Tibial nerve (tissue), 4 donors: Measurements from ENCODE around the gene GPR3. TPM values are rescaled to one million over a fixed set of nuclear protein-coding genes. Genes with fewer than 3 reads are reported as not detected.
A peak's percentile ranks its signal among the peaks of the same experiment; 100 is the strongest.

Source experiments
- DNase-seq, 2 donors: peaks; one replicate each; pipeline ENCODE4 v3.0.0-alpha.2; 2019; ENCODE audit warnings: low spot score in 2 of 2
- H3K27ac ChIP-seq, 4 donors: fragments of 200-600 bp; sonication (generic) in 3 of 4; one replicate each; pipeline ENCODE4 v1.5.1; 2017 to 2019; ENCODE audit warnings: mild to moderate bottlenecking in 1 of 4
- H3K27me3 ChIP-seq, 2 donors: fragments of 200-600 bp; sonication (generic) in 1 of 2; one replicate each; pipeline versions ENCODE4 v1.5.1 to v1.6.0; 2017 to 2019
- H3K36me3 ChIP-seq, 3 donors: fragments of 200-600 bp; sonication (generic); one replicate each; pipeline ENCODE4 v1.5.1; 2018 to 2019
- H3K4me1 ChIP-seq, 4 donors: fragments of 200-600 bp; sonication (generic) in 3 of 4; one replicate each; pipeline ENCODE4 v1.5.1; 2017 to 2019
- H3K4me3 ChIP-seq, 4 donors: fragments of 200-600 bp; sonication (generic) in 3 of 4; one replicate each; pipeline ENCODE4 v1.5.1; 2017 to 2019; ENCODE audit warnings: mild to moderate bottlenecking in 1 of 4, moderate library complexity in 1 of 4
- H3K9me3 ChIP-seq, 4 donors: fragments of 200-600 bp; sonication (generic) in 3 of 4; one replicate each; pipeline ENCODE4 v1.5.1; 2017 to 2019
- CTCF ChIP-seq, 5 experiments: fragments of 200-600 bp in 3 of 5; fragments of 450-650 bp in 2 of 5; sonication (generic) in 3 of 5; IDR thresholded peaks; one replicate each; pipeline ENCODE4 v1.5.1; 2016 to 2019; ENCODE audit warnings: antibody characterized with exemption in 5 of 5, mild to moderate bottlenecking in 3 of 5, moderate library complexity in 2 of 5
- EP300 ChIP-seq, 2 donors: sonication (generic); formaldehyde crosslinking; IDR thresholded peaks; one replicate each; pipeline ENCODE4 v1.6.1; 2017; ENCODE audit warnings: antibody characterized with exemption in 2 of 2, mild to moderate bottlenecking in 1 of 2
- POLR2A ChIP-seq, 2 donors: fragments of 450-650 bp; IDR thresholded peaks; one replicate each; pipeline ENCODE4 v1.6.1; 2017; ENCODE audit warnings: antibody characterized with exemption in 2 of 2, mild to moderate bottlenecking in 2 of 2, moderate library complexity in 2 of 2
- WGBS, 2 donors: methylation state at CpG; one replicate each; pipeline ENCODE4 v1.1.5; 2018; 5-methylcytosine and 5-hydroxymethylcytosine counted together
- total RNA-seq, 4 donors: library from RNA; depleted of rRNA; stranded (reverse); fragments of >200 nt; gene quantifications; one replicate each; pipeline ENCODE4 v1.1.0, GENCODE V29; 2016

The GPR3 gene
- total RNA-seq, 4 donors from 2014 or later, result not detected

- Histone ChIP-seq H3K27me3 (peaks cover 0 to under 1% of the 10 kb centered on the region in 2 donors), H3K4me3 (no peak overlapping the region), H3K36me3 (peaks cover 3 to 77% (median 7%) of the 10 kb centered on the region in 3 donors), H3K9me3 (no peaks in the 10 kb centered on the region), H3K4me1 (peaks cover 0 to 36% (median 16%) of the 10 kb centered on the region in 4 donors), H3K27ac (no peak overlapping the region)
- no peak for TF ChIP-seq CTCF (IDR thresholded peaks at IDR 0.05)
- no peak for TF ChIP-seq POLR2A (IDR thresholded peaks at IDR 0.05)
- TF ChIP-seq EP300 (IDR thresholded peaks at IDR 0.05), result no peak
- no peak for DNase-seq
- 89 to 92% methylated on average over 5 of the region's 5 CpGs for WGBS, 2 donors
Observed at GRCh38 chr1:27355683-27356082, 36.7 kb upstream of the GPR3 start.

- H3K27me3 ChIP-seq, result no peaks in the 10 kb centered on the region
- peaks cover 0 to 33% (median 11%) of the 10 kb centered on the region in 4 donors for H3K4me1 ChIP-seq
- WGBS, 2 donors, result 89 to 90% methylated on average over 13 of the region's 13 CpGs
- H3K27ac ChIP-seq, result peak overlapping the region in 1 of 4 donors; percentile 8
- peaks cover 3 to 83% (median 7%) of the 10 kb centered on the region in 3 donors for H3K36me3 ChIP-seq
- DNase-seq, result no peak
- TF ChIP-seq POLR2A (IDR thresholded peaks at IDR 0.05) (no peak), EP300 (IDR thresholded peaks at IDR 0.05) (no peak), CTCF (IDR thresholded peaks at IDR 0.05) (no peak)
- no peaks in the 10 kb centered on the region for H3K9me3 ChIP-seq
- H3K4me3 ChIP-seq, result no peak overlapping the region
Observed at GRCh38 chr1:27356277-27356618, 36.2 kb upstream of the GPR3 start.

DNA sequence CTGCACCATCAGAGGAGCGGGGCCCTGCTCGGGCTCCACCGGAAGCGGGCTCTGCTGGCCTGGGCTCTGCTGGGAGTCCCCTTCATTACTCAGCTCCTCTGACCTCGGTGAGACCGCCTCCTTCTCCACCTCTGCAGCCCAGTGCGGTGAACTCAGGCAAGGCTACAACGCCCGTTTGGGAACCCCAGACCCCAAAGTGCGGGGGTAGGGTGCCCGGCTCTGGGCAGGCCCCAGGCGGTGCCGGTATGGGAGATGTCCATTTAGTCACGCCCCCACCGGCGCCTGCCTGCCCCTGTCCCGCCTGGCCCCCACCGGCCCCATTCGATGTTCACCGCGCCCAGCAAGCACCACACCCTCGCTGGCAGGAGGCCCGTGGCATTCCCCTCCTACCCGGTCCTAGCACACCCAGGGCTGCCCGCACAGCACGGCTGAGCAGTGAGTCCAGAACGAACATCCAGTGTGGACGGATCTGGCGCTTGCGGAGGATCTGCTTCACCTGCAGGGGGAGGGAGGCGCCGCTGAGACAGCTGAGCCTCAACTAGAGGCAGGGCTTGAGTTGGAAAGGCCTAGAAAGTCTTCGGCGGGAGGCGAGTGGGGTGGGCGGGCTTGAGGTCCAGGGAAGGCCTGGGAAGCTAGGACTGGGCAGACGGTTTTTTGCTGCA lies 35.7 kb upstream of the GPR3 start:
- Histone ChIP-seq H3K4me3 (no peak overlapping the region), H3K4me1 (peaks cover 0 to 29% (median 10%) of the 10 kb centered on the region in 4 donors), H3K27ac (peak overlapping the region in 1 of 4 donors; percentile 8), H3K36me3 (peaks cover 3 to 88% (median 7%) of the 10 kb centered on the region in 3 donors), H3K27me3 (no peaks in the 10 kb centered on the region), H3K9me3 (no peaks in the 10 kb centered on the region)
- DNase-seq, result no peak
- TF ChIP-seq CTCF (IDR thresholded peaks at IDR 0.05) (no peak), EP300 (IDR thresholded peaks at IDR 0.05) (no peak), POLR2A (IDR thresholded peaks at IDR 0.05) (no peak)
- 75 to 83% methylated on average over 18 to 37 of the region's 37 CpGs for WGBS, 2 donors

DNA sequence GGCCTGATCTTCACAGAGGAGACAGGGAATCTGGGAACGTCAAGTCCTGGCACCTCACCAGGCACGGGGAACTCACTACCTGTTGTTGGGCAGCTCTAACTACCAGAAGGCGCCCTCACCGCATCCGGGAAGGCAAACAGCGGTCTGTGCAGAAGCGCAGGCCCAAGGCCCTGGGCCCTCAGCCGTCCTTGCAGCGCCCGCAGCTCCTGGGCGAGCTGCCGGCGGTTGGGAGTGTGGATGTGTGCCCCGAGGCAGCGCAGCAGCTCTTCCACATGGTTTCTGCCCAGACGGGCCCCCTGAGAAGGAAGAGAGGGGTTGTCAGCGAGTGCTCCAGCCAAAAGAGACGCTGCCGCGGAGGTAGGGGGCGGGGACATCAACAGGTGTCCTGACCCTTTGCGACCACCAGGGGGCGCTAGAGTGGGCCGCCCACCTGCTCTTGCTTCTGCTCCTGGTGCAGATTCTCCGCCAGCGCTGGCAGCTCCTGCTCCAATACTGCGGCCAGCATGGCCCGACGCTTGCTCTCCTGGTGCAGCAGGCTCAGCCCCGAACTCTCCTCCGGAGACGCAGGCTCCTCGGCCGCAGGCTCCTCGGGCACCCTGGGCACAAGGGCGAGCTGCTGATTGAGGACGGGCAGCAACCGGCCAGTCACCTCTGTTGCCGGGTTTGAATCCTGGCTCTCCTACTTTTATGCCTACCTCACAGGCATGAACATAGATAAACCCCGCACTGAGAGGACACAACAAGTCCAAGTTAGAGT lies 35.0 kb upstream of the GPR3 start:
- Histone ChIP-seq H3K4me1 (peaks cover 0 to 29% (median 10%) of the 10 kb centered on the region in 4 donors), H3K9me3 (no peaks in the 10 kb centered on the region), H3K27ac (peak overlapping the region in 1 of 4 donors; percentile 50), H3K36me3 (peaks cover 3 to 95% (median 8%) of the 10 kb centered on the region in 3 donors), H3K27me3 (no peaks in the 10 kb centered on the region), H3K4me3 (peak overlapping the region in 1 of 4 donors; percentile 49)
- WGBS, 2 donors, result 40 to 45% methylated on average over 23 to 37 of the region's 40 CpGs
- peak in 1 of 2 donors; percentile 52 for DNase-seq
- TF ChIP-seq CTCF (IDR thresholded peaks at IDR 0.05) (peak; percentile 92 to 98 (median 98)), POLR2A (IDR thresholded peaks at IDR 0.05) (peak in 1 of 2 donors; percentile 11), EP300 (IDR thresholded peaks at IDR 0.05) (no peak)
